SK-N-SH (cell line): ENCODE data around the gene PACSIN1. TPM values are rescaled to one million over a fixed set of nuclear protein-coding genes. Genes with fewer than 3 reads are reported as not detected.

ENCODE experiments used
- CTCF ChIA-PET: fragments of 300-600, 350-600 bp; formaldehyde crosslinking; extraction: SDS; loops from one replicate; lab custom pipeline; 2021; lab: Yijun Ruan, JAX
- POLR2A ChIA-PET: fragments of 350-600 bp; sonication (Branson Sonifier 250); formaldehyde crosslinking; extraction: SDS; loops from one replicate; lab custom pipeline; 2020; ENCODE audit warnings: antibody characterized with exemption, inconsistent platforms; lab: Yijun Ruan, JAX
- DNase-seq: peaks from one replicate; pipeline ENCODE4 v3.0.0; 2012
- H2AFZ ChIP-seq: fragments of 200-600 bp; sonication (generic); 2 replicates; pipeline ENCODE4 v1.8.1; 2016; ENCODE audit warnings: antibody characterized with exemption, mild to moderate bottlenecking, low read depth
- H3F3A ChIP-seq: fragments of 200-600 bp; sonication (generic); replicated peaks from 2 replicates; pipeline ENCODE3; 2016; ENCODE audit warnings: antibody characterized with exemption, mild to moderate bottlenecking; ENCODE audit not compliant: insufficient read depth
- H3K27ac ChIP-seq, 2 experiments: fragments of 200-500 bp in 1 of 2; fragments of 200-600 bp in 1 of 2; sonication (Bioruptor generic) in 1 of 2; sonication (generic), shearing (Covaris generic) in 1 of 2; 2 replicates each; pipeline versions ENCODE4 v1.5.1 to v1.6.1; 2014 to 2016; ENCODE audit warnings: low read depth in 2 of 2, inconsistent platforms in 1 of 2, low read length in 1 of 2, mild to moderate bottlenecking in 1 of 2, mixed read lengths in 1 of 2
- H3K27me3 ChIP-seq: fragments of 200-600 bp; sonication (generic), shearing (Covaris generic); 2 replicates; pipeline ENCODE4 v1.6.1; 2016; ENCODE audit warnings: mixed run types; ENCODE audit not compliant: insufficient read depth
- H3K36me3 ChIP-seq, 2 experiments: fragments of 200-500 bp in 1 of 2; fragments of 200-600 bp in 1 of 2; sonication (Bioruptor generic) in 1 of 2; sonication (generic) in 1 of 2; replicated peaks in 1 of 2; 2 replicates each; pipeline versions ENCODE3 to v1.5.1; 2014 to 2016; ENCODE audit warnings: low read length in 1 of 2, mild to moderate bottlenecking in 1 of 2; ENCODE audit not compliant: insufficient read depth in 2 of 2, control insufficient read depth in 1 of 2
- H3K4me1 ChIP-seq, 2 experiments: fragments of 200-500 bp in 1 of 2; fragments of 200-600 bp in 1 of 2; sonication (Bioruptor generic) in 1 of 2; sonication (generic), shearing (Covaris generic) in 1 of 2; 2 replicates each; pipeline versions ENCODE4 v1.5.1 to v1.6.1; 2014 to 2016; ENCODE audit warnings: low read depth in 1 of 2, low read length in 1 of 2, mixed run types in 1 of 2; ENCODE audit not compliant: insufficient read depth in 2 of 2, control insufficient read depth in 1 of 2
- H3K4me2 ChIP-seq: fragments of 200-600 bp; sonication (generic), shearing (Covaris generic); 2 replicates; pipeline ENCODE4 v1.6.1; 2017; ENCODE audit warnings: mixed run types
- H3K4me3 ChIP-seq, 2 experiments: fragments of 200-500 bp in 1 of 2; fragments of 200-600 bp in 1 of 2; sonication (Bioruptor generic) in 1 of 2; sonication (generic), shearing (Covaris generic) in 1 of 2; 2 replicates each; pipeline versions ENCODE4 v1.5.1 to v1.8.1; 2014 to 2016; ENCODE audit warnings: low read depth in 2 of 2, inconsistent platforms in 1 of 2, low read length in 1 of 2, mild to moderate bottlenecking in 1 of 2, mixed read lengths in 1 of 2, moderate library complexity in 1 of 2
- H3K79me2 ChIP-seq: fragments of 200-600 bp; sonication (generic); 2 replicates; pipeline ENCODE4 v1.8.1; 2017; ENCODE audit warnings: mild to moderate bottlenecking; ENCODE audit not compliant: insufficient read depth
- H3K9ac ChIP-seq: fragments of 200-600 bp; sonication (generic); 2 replicates; pipeline ENCODE4 v1.6.1; 2017; ENCODE audit warnings: mixed run types
- H3K9me2 ChIP-seq: fragments of 200-600 bp; sonication (generic); 2 replicates; pipeline ENCODE4 v1.6.1; 2017; ENCODE audit warnings: mixed run types
- H3K9me3 ChIP-seq: fragments of 200-600 bp; sonication (generic); 2 replicates; pipeline ENCODE4 v1.6.1; 2017; ENCODE audit warnings: mixed run types, mild to moderate bottlenecking, moderate library complexity
- H4K20me1 ChIP-seq: fragments of 200-600 bp; sonication (generic); 2 replicates; pipeline ENCODE4 v1.6.1; 2017; ENCODE audit warnings: mild to moderate bottlenecking, mixed run types; ENCODE audit not compliant: insufficient read depth
- EP300 ChIP-seq, 2 experiments: IDR thresholded peaks; 2 replicates each; pipeline versions ENCODE4 v1.4.0 to v1.6.1; 2012; ENCODE audit warnings: borderline replicate concordance in 1 of 2, low read depth in 1 of 2, low read length in 1 of 2
- FOXJ3 ChIP-seq: sonication (generic); formaldehyde crosslinking; IDR thresholded peaks from 2 replicates; pipeline ENCODE4 v1.5.1; 2020; ENCODE audit warnings: mild to moderate bottlenecking, missing genetic modification reagents
- JUND ChIP-seq: IDR thresholded peaks from 2 replicates; pipeline ENCODE4 v1.4.0; 2012
- MEF2A ChIP-seq: IDR thresholded peaks from 2 replicates; pipeline ENCODE4 v1.4.0; 2012; ENCODE audit warnings: low read depth, borderline replicate concordance
- MXI1 ChIP-seq: IDR thresholded peaks from 2 replicates; pipeline ENCODE4 v1.6.1; 2012; ENCODE audit warnings: mild to moderate bottlenecking, low read depth, low read length, improper control_type of control experiment
- NFIC ChIP-seq: IDR thresholded peaks from 2 replicates; pipeline ENCODE4 v1.4.0; 2012; ENCODE audit warnings: borderline replicate concordance
- RAD21 ChIP-seq: IDR thresholded peaks from 2 replicates; pipeline ENCODE4 v1.6.1; 2012; ENCODE audit warnings: mild to moderate bottlenecking, low read length
- RCOR1 ChIP-seq: fragments of 150-350 bp; IDR thresholded peaks from 2 replicates; pipeline ENCODE4 v1.6.1; 2017; ENCODE audit warnings: antibody characterized with exemption, low read length
- RFX5 ChIP-seq: IDR thresholded peaks from 2 replicates; pipeline ENCODE4 v1.6.1; 2012; ENCODE audit warnings: mild to moderate bottlenecking, improper control_type of control experiment, low read length
- RXRA ChIP-seq: IDR thresholded peaks from 2 replicates; pipeline ENCODE4 v1.4.0; 2012; ENCODE audit warnings: low read depth, mild to moderate bottlenecking, borderline replicate concordance
- SIN3A ChIP-seq: IDR thresholded peaks from 2 replicates; pipeline ENCODE4 v1.6.1; 2012; ENCODE audit warnings: low read depth, mild to moderate bottlenecking, low read length, moderate library complexity, borderline replicate concordance
- USF2 ChIP-seq: fragments of 150-350 bp; IDR thresholded peaks from 2 replicates; pipeline ENCODE4 v1.6.1; 2017; ENCODE audit warnings: antibody characterized with exemption, low read length, low read depth, borderline replicate concordance
- YY1 ChIP-seq: IDR thresholded peaks from 2 replicates; pipeline ENCODE4 v1.4.0; 2012; ENCODE audit warnings: low read depth, mild to moderate bottlenecking
- WGBS: methylation state at CpG from one replicate; pipeline ENCODE4 v1.1.6; 2017; ENCODE audit warnings: low lambda C conversion rate; 5-methylcytosine and 5-hydroxymethylcytosine counted together
- polyA plus RNA-seq, 3 experiments: library from polyadenylated mRNA; depleted of rRNA; stranded (reverse); fragments of >200 nt; gene quantifications; 2 replicates each; pipeline ENCODE4 v1.2.3, GENCODE V29; 2012
- TF ChIP-seq, protein P1 (sequence below): IDR thresholded peaks from 2 replicates; pipeline ENCODE4 v1.4.0; 2012; ENCODE audit warnings: low read depth
- TF ChIP-seq, protein P2 (sequence below): IDR thresholded peaks from 2 replicates; pipeline ENCODE4 v1.4.0; 2012; ENCODE audit warnings: low read depth, borderline replicate concordance

PACSIN1 gene
- polyA plus RNA-seq, 1 of the 3 experiments (the other 2 are of a cell fraction), result 0.05 TPM

DNA sequence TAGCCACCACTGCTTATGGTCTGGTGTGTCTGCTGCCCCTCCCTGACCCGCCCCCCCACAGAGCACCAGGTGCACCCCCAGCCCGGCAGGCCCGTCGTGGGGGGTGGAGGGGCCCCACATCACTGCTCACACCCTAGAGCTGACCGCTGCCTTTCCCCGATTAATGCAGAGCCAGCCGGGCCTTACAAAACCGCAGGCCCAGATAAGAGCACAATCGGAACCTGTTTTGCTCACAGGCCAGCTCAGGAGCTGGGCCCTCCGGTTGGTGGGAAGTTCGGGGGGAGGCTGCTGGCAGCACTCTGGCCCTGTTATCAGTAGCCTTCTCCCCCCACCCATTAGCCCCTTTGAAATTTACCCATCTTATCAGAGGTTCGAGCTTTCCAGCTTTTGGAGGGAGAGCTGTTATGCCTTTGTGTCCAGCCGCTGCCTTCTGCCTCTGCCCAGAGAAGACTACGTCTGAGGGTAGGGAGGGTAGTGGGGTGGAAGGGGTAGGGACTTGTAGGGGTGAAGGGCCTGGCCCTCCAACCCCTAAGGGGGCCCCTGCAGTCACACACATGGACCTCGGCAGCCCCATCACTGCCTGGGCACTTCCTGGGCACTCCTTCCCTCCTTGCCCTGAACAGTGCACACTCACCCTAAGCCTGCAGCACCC lies 97.1 kb downstream of the PACSIN1 start:
- H3K4me1 ChIP-seq, result no peaks in the 10 kb centered on the region; a peak in 1 of 4 replicates
- no peak for TF ChIP-seq USF2
- no peak for TF ChIP-seq MXI1
- TF ChIP-seq NFIC, result no peak
- TF ChIP-seq, protein P1, sequence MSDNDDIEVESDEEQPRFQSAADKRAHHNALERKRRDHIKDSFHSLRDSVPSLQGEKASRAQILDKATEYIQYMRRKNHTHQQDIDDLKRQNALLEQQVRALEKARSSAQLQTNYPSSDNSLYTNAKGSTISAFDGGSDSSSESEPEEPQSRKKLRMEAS, result no peak
- no peak for TF ChIP-seq MEF2A
- no peak for TF ChIP-seq FOXJ3 (CRISPR knock-in tag)
- no peak for TF ChIP-seq SIN3A
- TF ChIP-seq RXRA, result no peak
- no peak for TF ChIP-seq YY1
- no peak for TF ChIP-seq RFX5
- TF ChIP-seq JUND, result no peak
- TF ChIP-seq, all 33 proteins: peak for 0
- no peak overlapping the region for H2AFZ ChIP-seq
- H3K4me3 ChIP-seq, result no peak overlapping the region
- 70% methylated on average over 7 of the region's 15 CpGs for WGBS
- ChIA-PET POLR2A (no interaction called here), CTCF (interaction anchor here (0.9 to 2.1 kb wide), 3 partner anchors 17 to 20 kb away, joined by 3 to 9 read pairs (median 3); no protein-coding TSS in a partner anchor)
- DNase-seq, result no peak
- no peaks in the 10 kb centered on the region for H3K27me3 ChIP-seq
- no peaks in the 10 kb centered on the region for H4K20me1 ChIP-seq
- H3K9me3 ChIP-seq, result no peaks in the 10 kb centered on the region
- no peak overlapping the region for H3K27ac ChIP-seq
- no peaks in the 10 kb centered on the region for H3K36me3 ChIP-seq
- H3K9ac ChIP-seq, result no peak overlapping the region
- H3K9me2 ChIP-seq, result no peaks in the 10 kb centered on the region
- no peaks in the 10 kb centered on the region for H3F3A ChIP-seq
- H3K4me2 ChIP-seq, result no peak overlapping the region
- H3K79me2 ChIP-seq, result no peaks in the 10 kb centered on the region

- H3K27ac ChIP-seq, result no peak overlapping the region
- no peak overlapping the region for H3K9ac ChIP-seq
- H3K4me3 ChIP-seq, result no peak overlapping the region
- no peaks in the 10 kb centered on the region for H4K20me1 ChIP-seq
- H3K4me1 ChIP-seq, result no peaks in the 10 kb centered on the region; a peak in 1 of 4 replicates
- H3K9me2 ChIP-seq, result no peaks in the 10 kb centered on the region
- no peaks in the 10 kb centered on the region for H3F3A ChIP-seq
- ChIA-PET CTCF (interaction anchor here (1.0 to 2.1 kb wide), 4 partner anchors 18 to 137 kb away, joined by 3 to 9 read pairs (median 5); no protein-coding TSS in a partner anchor), POLR2A (no interaction called here)
- WGBS, result 71% methylated on average over 7 of the region's 7 CpGs
- no peaks in the 10 kb centered on the region for H3K36me3 ChIP-seq
- DNase-seq, result no peak
- H3K27me3 ChIP-seq, result no peaks in the 10 kb centered on the region
- no peak overlapping the region for H2AFZ ChIP-seq
- no peaks in the 10 kb centered on the region for H3K9me3 ChIP-seq
- H3K79me2 ChIP-seq, result no peaks in the 10 kb centered on the region
- TF ChIP-seq MXI1 (no peak), EP300 (IDR thresholded peaks at IDR 0.05; ENCODE audit: borderline replicate concordance in 1 of 2, low read depth in 1 of 2, low read length in 1 of 2) (no peak), RAD21 (no peak), YY1 (no peak), RCOR1 (no peak)
- TF ChIP-seq, protein P2, sequence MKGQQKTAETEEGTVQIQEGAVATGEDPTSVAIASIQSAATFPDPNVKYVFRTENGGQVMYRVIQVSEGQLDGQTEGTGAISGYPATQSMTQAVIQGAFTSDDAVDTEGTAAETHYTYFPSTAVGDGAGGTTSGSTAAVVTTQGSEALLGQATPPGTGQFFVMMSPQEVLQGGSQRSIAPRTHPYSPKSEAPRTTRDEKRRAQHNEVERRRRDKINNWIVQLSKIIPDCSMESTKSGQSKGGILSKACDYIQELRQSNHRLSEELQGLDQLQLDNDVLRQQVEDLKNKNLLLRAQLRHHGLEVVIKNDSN, result no peak
- H3K4me2 ChIP-seq, result no peak overlapping the region
Measured at GRCh38 chr6:34563513-34563870, 97.6 kb downstream of the PACSIN1 start.
